ENCODE results near the gene NIN.
"Not testable (repeated sequence)": the region's sequence is repeated elsewhere in the genome, so short reads cannot be mapped to it uniquely, and the experiment has no call there.

NIN gene

DNA sequence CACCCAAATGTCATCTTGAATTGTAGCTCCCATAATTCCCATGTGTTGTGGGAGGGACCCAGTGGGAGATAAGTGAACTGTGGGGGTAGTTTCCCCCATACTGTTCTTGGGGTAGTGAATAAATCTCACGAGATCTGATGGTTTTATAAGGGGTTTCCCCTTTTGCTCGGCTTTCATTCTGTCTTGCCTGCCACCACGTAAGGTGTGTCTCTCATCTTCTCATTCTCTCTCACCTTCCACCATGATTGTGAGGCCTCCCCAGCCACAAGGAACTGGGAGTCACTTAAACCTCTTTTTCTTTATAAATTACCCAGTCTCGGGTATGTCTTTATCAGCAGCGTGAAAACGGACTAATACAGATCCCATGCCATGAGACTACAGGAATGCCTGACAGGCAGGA is 11.7 kb downstream of the NIN start:
- DNase-seq, result not testable (repeated sequence)

DNA sequence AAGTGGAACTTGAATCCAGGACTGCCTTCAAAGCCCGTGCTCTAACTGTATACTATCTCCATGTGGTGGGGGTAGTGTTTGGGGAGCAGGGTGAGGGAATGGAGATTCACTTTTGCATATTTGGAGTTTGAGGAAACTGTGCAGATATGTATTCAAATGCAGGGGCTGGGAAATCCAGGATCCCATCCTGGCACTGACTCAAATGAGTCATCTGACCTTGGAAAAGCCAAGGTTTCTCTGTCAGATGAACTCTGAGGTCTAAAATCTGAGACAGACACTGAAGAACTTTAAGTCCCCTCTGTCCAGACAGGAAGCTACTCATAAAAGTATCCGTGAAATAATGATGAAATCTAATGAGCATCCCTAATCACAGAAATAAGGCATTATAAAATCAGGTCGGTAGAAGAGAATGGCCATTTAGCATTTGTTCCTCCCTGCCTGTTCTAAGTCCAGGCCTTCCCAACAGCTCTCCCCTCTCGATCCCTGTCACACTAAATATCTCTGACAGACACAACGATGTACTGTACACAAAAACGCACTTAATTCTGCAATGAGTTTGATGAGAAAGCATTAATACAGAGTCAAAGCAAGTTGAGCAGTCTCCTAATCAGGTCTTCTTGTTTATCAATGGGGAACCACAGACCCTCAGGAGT is 14.4 kb downstream of the NIN start:
- DNase-seq, result no peak

DNA sequence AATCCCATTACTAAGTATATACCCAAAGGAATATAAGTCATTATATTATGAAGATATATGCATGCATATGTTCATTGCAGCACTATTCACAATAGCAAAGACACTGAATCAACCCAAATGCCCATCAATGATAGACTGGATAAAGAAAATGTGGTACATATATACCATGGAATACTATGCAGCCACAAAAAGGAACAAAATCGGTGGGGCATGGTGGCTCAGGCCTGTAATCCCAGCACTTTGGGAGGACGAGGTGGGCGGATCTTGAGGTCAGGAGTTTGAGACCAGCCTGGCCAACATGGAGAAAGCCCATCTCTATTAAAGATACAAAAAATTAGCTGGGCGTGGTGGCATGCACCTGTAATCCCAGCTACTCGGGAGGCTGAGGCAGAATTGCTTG is 15.4 kb downstream of the NIN start:
- DNase-seq, result not testable (repeated sequence)

DNA sequence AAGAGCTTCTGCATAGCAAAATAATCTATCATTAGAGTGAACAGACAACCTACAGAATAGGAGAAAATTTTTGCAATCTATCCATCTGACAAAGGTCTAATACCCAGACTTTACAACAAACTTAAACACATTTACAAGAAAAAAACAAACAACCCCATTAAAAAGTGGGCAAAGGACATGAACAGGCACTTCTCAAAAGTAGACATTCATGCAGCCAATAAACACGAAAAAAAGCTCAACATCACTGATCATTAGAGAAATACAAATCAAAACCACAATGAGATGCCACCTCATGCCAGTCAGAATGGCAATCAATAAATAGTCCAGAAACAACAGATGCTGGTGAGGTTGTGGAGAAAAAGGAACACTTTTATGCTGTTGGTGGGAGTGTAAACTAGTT is 15.9 kb downstream of the NIN start:
- not testable (repeated sequence) for DNase-seq

DNA sequence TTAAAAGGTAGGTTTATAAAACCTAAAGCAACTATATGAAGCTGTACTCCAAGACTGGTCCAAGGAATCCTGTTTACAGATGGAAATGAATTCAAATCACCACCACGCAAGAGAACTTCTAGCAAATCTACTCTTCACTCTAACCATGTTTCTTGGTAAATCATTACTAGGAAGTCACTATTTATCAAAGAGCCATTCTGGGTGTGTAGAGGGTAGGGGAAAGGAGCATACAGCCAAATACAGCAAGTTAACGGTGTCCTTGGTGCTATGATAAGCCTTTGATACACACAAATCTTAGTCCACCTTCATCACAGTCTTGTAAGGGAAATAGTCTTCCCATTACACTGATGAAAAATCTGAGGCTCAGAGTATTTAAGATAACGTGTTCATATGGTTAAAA is 16.8 kb downstream of the NIN start:
- no peak for DNase-seq

DNA sequence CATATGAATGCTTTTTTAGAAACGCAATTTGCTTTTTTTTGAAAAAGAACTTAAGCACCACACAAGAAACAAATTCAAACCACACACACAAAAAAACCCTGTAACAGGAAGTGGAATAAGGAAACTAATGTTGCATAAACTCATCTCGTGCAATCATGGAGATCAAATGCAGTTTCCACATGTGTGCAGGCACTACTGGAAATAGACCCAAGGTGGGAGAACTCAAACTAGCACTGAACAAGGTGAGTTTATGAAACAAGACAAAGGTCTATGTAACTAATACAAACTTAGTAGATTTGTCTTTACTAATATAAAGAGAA is 17.5 kb downstream of the NIN start:
- DNase-seq, result no peak

DNA sequence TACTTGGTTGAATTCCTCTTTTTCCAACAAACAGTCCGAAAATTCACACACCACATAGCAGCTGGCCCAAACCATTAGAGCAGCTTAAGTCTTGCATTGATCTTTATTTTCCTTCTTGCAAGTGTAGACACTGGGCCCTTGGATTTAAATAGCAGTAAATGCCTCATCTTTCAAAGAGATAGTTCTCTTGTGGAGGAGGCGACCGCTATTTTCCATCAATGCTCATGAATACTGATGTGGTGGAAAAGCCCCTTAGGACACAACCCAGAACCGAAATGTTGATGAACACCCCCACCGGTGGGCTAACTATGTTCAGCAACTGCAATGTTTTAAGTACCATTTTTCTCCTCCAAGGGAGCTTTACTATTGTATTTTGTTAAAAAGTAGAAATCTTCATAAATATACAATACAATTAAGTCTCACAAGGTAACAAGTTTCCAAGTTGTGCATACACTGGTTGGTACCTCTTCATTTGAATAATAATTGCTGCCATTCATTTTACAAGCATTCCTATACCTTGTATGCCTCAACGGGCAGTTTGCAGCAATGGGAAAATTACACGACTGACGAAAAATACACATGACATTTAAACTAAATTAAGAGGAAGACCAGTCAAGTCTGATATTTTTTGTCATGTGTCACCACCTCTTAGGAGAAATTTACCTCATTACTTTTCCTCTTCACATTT is 18.0 kb downstream of the NIN start:
- no peak for DNase-seq

DNA sequence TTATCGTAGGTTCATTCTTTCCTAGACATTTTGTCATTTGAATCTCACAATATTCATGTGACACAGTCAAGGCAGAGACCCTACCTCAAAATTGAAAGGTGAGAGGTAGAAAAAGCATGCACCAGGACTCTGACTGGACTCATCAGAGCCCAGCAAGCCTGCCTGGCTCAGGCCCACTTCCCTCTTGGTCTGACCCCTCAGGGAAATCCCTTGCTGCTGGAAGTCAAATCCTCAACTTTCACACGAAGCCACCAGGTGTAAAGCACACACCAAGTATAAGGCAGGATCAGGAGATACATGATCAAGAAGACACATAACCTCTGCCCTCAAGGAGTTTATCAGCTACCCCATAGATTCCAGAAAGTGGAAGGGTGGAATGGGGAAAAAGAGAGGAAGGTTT is 18.8 kb downstream of the NIN start:
- DNase-seq, result no peak

DNA sequence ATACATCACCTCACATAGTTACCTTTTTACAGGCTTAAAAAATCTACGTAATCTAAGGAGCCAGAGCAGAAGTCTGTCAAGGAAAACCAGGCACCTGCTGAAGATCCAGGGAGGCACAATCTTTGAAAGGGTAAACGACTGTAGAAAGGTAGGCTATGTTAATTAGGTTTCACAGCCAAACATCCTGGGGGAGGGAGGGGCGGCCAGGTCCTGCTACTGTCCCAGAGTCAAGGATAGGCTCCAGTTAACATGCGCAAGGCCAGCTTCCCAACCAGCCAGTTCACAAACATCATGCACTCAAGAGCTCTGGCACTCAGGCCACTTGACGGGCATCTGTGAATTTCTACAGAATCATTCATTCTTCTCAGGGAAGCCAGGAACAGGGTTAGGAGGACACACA is 22.9 kb downstream of the NIN start:
- no peak for DNase-seq

DNA sequence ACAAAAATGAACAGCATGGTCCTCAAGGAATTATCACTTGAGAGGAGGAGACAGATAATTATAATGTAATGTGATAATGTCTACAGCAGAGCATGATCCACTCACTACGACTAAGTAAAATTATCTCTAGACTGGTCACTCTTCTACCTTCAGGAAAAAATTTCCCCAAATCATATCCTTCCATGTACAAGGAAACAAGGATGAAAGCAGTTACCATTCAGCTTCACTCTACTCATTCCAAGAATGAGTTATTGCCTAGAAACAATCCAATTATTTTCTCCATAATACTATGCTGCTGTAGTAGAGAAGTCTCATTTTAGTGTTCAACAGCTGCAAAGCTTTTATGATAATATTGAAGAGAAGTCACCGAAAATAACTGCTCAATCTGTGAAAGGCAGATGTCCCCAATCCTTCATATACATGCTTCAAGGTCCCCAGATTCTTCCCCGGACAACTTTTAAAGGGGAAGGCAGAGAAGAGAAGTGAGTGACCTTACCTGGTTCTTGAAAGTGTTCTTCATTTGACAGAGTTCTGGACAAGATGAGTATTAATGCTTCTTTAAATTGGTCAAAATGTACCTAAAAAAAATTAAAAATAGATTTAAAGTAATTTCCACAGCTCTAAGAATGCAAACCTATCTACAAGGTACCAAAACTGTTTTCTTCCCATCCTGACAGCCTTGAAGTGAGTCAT is 24.6 kb downstream of the NIN start:
- DNase-seq, result no peak

DNA sequence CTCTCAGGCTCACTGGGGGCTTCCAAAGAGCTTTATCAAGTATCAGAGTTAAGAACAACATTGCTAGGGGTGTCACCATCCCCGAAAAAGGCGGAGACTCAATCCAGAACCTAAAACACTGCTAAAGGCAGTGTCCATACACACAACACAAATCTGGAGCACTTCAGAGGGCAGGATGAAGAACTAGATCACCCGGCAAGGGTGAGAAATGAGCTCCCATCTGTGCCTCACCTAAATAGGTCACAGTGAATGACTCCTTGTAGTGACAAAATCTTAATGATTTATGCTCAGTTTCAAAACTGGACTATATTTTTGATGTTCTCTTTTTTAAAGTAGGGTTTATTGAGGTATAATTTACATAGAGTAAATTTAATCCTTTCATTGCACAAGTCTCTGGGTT is 25.6 kb downstream of the NIN start:
- no peak for DNase-seq

DNA sequence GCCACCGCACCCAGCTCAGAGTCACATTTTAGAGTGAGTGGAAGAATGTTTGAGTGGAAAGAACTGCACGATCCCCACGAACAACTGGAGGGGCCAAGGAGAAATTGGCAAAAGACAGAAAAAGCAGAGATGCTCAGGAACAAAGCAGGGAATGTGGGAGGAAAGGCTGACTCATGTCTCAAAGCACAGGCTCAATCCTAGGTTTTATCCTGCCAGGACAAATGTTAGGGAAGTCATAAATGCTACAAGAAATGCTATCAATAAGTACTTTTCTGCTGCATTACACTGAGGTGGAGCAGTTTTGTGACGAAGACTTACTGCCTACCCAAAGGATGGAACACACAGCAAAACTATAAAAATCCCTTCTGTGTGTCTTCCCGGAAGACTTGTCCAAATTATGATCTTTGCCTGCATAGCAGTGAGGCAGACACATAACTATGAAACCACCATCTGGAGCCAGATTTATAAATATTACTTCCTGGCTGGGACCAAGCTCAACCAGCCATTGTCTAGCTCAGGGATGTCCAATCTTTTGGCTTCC is 26.7 kb downstream of the NIN start:
- no peak for DNase-seq

DNA sequence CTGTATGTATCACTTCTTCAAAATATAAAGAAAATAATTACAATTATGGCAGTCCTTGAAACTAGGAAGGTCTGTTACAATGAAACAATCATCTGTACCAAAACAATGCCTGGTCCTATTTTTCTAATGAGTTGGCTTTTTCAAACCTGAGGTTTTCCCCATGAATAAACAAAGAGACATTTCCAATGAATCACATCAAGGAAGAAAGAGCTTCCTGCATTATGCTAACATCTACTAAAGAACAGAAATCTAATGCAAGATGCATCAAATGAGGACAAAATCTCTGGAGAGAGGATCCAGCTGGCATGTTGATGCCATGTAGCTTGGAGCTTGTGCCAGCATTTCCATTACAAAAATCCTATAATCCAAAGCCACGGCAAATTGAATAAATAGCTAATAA is 29.3 kb downstream of the NIN start:
- DNase-seq, result no peak

DNA sequence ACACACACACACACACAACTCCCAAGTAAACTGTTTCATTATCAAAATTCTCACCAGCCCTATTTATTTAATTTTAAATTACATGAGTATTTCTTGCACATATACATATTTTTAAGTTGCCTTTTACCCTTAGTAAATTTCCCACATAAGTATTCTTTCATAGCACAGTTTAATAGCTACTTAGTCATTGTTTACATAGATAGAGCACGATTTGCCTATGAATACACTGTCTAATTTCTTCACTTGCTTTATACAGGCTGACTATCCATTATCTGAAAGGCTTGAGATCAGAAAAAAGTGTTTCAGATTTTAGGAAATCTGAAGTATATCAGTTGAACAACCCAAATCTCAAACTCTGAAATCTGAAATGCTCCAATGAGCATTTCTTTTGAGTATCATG is 30.9 kb downstream of the NIN start:
- no peak for DNase-seq

DNA sequence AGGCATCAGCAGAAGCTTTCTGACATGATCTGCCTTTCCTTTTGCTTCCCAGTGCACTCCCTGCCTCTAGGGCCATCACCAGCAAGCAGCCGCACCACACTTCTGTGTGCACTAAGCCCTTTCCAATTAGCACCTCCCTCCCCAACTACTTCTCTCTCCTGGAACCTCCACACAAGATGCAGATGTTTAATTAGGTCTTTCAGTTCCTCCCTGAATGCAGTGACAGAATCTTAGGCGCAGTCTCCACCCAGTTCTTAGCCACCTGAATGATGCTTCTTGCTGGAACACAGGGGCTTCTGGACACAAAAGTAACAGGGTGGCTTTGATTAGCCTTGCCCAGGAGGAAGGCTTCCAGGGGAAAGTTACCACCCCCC is 32.9 kb downstream of the NIN start:
- no peak for DNase-seq

DNA sequence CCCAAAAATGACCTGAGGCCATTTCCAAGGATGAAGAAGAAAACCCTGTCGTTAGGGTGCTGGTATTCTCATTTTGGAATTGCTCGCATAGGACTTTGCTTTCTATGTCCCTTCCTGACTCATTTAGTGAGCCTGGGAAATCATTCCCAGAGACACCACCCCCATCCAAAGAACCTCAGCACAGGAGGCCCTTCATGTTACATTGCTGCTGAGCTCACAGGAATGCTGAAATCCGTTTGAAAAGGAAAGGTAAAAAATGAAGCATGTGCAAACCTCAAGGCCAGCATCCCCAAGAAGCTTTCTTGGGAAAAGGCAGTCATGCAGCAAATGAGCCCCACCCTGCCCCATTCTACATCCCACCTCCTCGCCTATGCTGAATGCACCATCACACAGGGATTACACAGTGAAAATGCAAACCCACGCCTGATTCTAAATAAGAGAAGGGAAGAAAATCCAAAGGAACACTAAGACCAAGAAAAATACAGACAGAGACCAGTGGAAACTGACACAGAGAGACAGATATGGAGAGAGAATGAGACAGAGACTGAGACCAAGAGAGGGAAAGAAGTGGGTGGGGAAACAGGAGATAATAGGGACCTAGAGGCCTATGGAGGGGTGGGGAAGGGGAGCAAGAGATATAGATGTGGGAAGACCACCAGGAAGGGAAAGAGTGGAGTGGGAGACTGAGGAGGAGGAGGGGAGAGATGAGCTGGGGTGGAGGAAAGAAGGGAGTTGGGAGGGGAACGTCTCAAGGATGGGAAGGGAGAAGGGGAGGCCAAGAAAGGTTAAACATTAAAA is 33.5 kb downstream of the NIN start:
- DNase-seq, result no peak

DNA sequence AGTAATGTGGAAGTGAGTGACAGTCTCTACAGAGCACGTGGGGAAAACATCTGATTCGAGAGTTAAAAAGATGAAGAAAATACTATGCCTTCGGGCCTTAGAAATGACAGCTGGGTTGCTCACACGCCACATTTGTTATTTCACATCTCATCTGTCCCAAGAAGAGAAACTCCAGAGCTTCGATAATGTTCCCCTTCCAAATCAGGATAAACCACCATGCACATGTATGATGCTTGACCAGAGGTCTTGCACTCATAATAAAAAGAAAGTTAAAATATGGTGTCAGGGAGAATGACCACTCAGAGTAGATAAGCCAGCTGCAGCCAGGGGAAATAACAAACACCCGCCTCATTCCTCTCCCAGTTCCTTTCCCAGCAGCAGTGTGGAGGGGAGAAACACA is 34.6 kb downstream of the NIN start:
- DNase-seq, result no peak

DNA sequence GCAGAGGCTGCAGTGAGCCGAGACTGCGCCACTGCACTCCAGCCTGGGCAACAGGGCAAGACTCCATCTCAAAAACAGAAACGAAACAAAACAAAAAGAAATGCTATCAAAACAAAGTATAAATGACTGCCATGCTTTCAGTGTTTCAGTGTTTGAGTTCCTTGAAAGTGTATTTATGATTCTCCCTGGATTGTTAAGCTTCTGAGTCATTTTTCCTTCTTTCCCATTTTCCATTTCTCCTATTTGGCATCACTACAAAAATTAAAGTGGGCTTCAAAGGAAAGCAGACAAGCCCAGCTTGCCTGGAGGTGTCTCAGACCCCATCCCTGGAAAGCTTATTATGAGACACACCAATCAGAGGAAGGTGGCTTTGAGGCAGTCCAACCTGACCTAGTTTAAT is 35.1 kb downstream of the NIN start:
- DNase-seq, result no peak

DNA sequence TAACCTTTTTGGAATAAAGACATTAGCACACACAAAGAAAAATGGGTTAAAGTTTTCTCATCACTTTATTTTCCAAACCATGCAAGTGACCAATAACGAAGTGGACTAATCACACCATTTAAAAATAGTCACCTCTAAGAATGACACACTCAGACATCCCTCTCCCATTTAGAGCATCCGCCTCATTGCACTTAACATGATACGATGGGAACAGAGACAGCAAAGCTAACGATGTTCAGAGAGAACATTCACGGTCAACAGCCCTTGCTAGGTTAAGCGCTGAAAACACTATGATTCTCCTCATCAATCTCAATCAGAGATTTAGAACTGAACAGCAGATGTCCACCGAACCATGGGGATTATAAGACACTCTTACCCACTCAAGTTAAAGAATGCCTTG is 35.8 kb downstream of the NIN start:
- DNase-seq, result no peak

DNA sequence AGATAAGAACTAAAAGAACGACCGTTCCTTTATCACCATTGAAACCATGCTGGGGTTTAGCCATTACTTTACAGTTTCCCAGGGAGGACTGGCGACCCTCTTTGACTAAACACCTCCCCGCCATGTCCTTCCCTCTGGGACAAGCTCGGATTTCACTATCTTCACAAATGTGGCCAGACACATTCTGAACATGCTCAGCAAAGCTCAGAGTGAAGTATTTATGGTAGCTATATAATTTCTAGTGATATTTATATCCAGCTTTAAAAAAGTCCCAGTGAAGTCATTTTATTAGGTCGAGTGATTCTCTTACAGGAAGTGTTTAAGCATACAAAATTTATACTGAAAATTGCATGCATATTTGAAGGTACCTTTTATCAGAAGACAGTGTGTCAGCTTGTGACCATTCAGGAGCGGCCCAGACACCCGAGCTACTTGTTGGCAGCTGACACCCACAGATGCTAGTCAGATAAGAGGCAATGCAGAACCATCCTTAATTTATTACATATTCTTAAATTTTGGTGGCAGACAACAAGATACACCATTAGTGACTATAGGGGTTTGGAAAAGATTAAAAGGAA is 36.8 kb downstream of the NIN start:
- no peak for DNase-seq

DNA sequence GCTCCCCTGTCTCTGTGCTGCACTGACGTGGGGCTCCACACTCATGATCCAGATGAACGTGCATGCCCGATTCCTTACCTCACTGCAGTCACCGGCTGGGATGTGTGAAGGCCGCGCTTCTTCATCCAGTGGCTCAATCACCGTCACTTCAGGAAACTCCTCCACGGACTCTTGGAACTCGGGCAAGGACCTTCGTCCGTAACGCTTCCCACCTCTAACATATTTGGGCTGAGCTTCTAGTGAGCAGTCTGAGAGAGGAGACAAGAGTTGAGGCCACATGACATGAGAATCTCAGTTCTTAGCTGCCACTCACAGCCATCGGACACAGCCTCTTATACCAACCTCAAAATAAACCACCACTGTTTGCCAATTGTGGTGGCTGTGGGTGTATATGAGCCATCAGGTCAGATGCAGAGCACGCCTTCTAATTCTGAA is 38.3 kb downstream of the NIN start:
- no peak for DNase-seq

DNA sequence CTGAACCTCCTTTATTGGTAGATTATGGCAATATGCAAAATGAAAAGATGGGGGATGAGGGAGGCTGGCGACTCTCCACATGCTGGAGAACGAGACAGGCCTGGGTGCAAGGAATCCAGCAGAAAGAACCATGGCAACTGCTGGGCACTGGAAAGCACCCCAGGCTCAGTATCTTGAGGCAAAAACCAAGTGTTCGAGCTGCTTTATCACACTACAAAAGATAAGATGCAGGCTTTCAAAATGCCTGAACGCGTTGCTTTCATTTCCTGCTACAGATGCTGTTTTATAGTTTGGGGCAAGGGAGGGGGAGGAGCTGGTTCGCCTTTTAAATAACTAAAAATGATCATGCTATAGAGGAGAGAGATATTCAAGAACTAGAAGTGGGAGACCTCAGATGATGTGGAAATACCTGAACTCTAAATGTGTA is 38.9 kb downstream of the NIN start:
- DNase-seq, result no peak

DNA sequence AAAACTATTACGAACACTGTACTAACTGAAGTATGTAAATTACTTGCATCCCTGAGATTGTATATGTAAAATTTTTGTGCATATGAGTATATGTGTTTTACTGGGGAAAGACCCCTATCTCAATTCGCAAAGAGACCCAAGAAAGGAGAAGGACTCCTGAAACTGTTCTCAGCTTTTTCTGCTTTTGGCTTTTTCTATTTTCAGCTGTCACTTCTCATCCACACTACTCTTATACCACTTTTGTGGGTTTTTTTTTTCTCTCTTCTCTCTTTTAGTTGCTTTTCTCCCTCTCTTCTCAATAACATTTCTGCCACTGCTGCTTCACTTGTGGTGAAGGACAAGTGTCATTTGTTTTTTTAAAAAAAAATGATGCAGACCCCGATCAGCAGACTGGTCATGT is 39.8 kb downstream of the NIN start:
- DNase-seq, result no peak
